WERI-Rb-1 (cell line): Measurements from ENCODE around the gene MATCAP1.
A peak's percentile ranks its signal among the peaks of the same experiment; 100 is the strongest.

Experiments used
- DNase-seq: peaks from one replicate; pipeline ENCODE4 v3.0.0-alpha.2; 2020
- H3K27ac ChIP-seq: fragments of 250-450 bp; sonication (Bioruptor Pico); 2 replicates; pipeline ENCODE4 v1.5.1; 2020; ENCODE audit warnings: mild to moderate bottlenecking, moderate library complexity
- H3K27me3 ChIP-seq: fragments of 250-450 bp; sonication (Bioruptor Pico); 2 replicates; pipeline ENCODE4 v1.5.1; 2021; ENCODE audit warnings: mild to moderate bottlenecking, low read depth, moderate library complexity; ENCODE audit not compliant: insufficient read depth, severe bottlenecking
- H3K36me3 ChIP-seq: fragments of 250-450 bp; sonication (Bioruptor Pico); 2 replicates; pipeline ENCODE4 v1.5.1; 2020; ENCODE audit warnings: mild to moderate bottlenecking, moderate library complexity
- H3K4me3 ChIP-seq: 2 replicates; pipeline ENCODE4 v1.5.1; 2011; ENCODE audit warnings: low read depth, mild to moderate bottlenecking, control low read depth, low read length
- H3K9me3 ChIP-seq: fragments of 250-450 bp; sonication (Bioruptor Pico); 2 replicates; pipeline ENCODE4 v1.5.1; 2021; ENCODE audit warnings: mild to moderate bottlenecking, moderate library complexity; ENCODE audit not compliant: severe bottlenecking
- CTCF ChIP-seq: IDR thresholded peaks from 2 replicates; pipeline ENCODE4 v1.5.1; 2011; ENCODE audit warnings: low read depth, mild to moderate bottlenecking, control low read depth, inconsistent platforms, low read length

Gene MATCAP1

GRCh38 chr16:67150047-67150832, 33.5 kb downstream of the MATCAP1 start:
- Histone ChIP-seq H3K9me3 (no peaks in the 10 kb centered on the region), H3K27me3 (no peaks in the 10 kb centered on the region), H3K4me3 (peak overlapping the region; percentile 55), H3K27ac (peak overlapping the region; percentile 70), H3K36me3 (peaks cover 34% of the 10 kb centered on the region)
- TF ChIP-seq CTCF = peak; percentile 11; the same call in 1 of the 2 replicates
- no peak for DNase-seq

- 0 out of 2 replicates have a peak, but pooled peaks have one; percentile 18 for TF ChIP-seq CTCF
- Histone ChIP-seq H3K9me3 (no peaks in the 10 kb centered on the region), H3K27ac (no peak overlapping the region), H3K4me3 (no peak overlapping the region), H3K27me3 (no peaks in the 10 kb centered on the region), H3K36me3 (peaks cover 39% of the 10 kb centered on the region)
- DNase-seq = no peak
Measured at GRCh38 chr16:67149276-67150046, 34.3 kb downstream of the MATCAP1 start.

- no peak for TF ChIP-seq CTCF
- peaks cover 45% of the 10 kb centered on the region for H3K36me3 ChIP-seq
- no peak overlapping the region for H3K27ac ChIP-seq
- DNase-seq = no peak
- H3K27me3 ChIP-seq = no peaks in the 10 kb centered on the region
- H3K4me3 ChIP-seq = no peak overlapping the region
- no peaks in the 10 kb centered on the region for H3K9me3 ChIP-seq
Measured at GRCh38 chr16:67148656-67149275, 35.0 kb downstream of the MATCAP1 start.

- H3K9me3 ChIP-seq = no peaks in the 10 kb centered on the region
- H3K27me3 ChIP-seq = no peaks in the 10 kb centered on the region
- H3K36me3 ChIP-seq = peaks cover 50% of the 10 kb centered on the region
- no peak overlapping the region for H3K27ac ChIP-seq
- no peak for DNase-seq
- H3K4me3 ChIP-seq = no peak overlapping the region
- TF ChIP-seq CTCF = no peak
Measured at GRCh38 chr16:67148221-67148620, 35.5 kb downstream of the MATCAP1 start.

GRCh38 chr16:67147437-67148140, 36.2 kb downstream of the MATCAP1 start:
- peaks cover 56% of the 10 kb centered on the region for H3K36me3 ChIP-seq
- no peak overlapping the region for H3K27ac ChIP-seq
- H3K9me3 ChIP-seq = no peaks in the 10 kb centered on the region
- no peaks in the 10 kb centered on the region for H3K27me3 ChIP-seq
- no peak overlapping the region for H3K4me3 ChIP-seq
- no peak for DNase-seq
- no peak for TF ChIP-seq CTCF
